Right renal pelvis (tissue), 4 donors: Measurements from ENCODE around the gene CEACAM8. TPM values are rescaled to one million over a fixed set of nuclear protein-coding genes. Genes with fewer than 3 reads are reported as not detected.
"Not testable (repeated sequence)": the region's sequence is repeated elsewhere in the genome, so short reads cannot be mapped to it uniquely, and the experiment has no call there.

Experiments
- DNase-seq, 4 donors: peaks; one replicate each; pipeline ENCODE4 v3.0.0-alpha.2; 2013; ENCODE audit warnings: low read depth in 4 of 4, low spot score in 3 of 4, missing footprints in 1 of 4
- polyA plus RNA-seq, 4 donors: library from polyadenylated mRNA; unstranded; fragments of 120-200 nt; gene quantifications; one replicate each; pipeline ENCODE4 v1.2.1, GENCODE V29; 2013; ENCODE audit not compliant: insufficient read length in 4 of 4

The CEACAM8 gene
- polyA plus RNA-seq, 4 donors = 0.08 to 0.21 (median 0.17) TPM; not detected in 1

GRCh38 chr19:42546831-42547500 lies 47.8 kb downstream of the CEACAM8 start:
- DNase-seq = no peak

- DNase-seq = no peak
These were observed 50.6 kb downstream of the CEACAM8 start for GRCh38 chr19:42544146-42544545.

- no peak for DNase-seq
These were observed 51.9 kb downstream of the CEACAM8 start for GRCh38 chr19:42542791-42543190.

- DNase-seq = no peak
These were observed 54.6 kb downstream of the CEACAM8 start for GRCh38 chr19:42540071-42540553.

GRCh38 chr19:42538841-42539709 lies 55.6 kb downstream of the CEACAM8 start:
- no peak for DNase-seq

- not testable (repeated sequence) for DNase-seq
These were observed 59.4 kb downstream of the CEACAM8 start for GRCh38 chr19:42535276-42535675.

- DNase-seq = no peak
These were observed 60.3 kb downstream of the CEACAM8 start for GRCh38 chr19:42534391-42534790.

GRCh38 chr19:42532891-42533290 lies 61.8 kb downstream of the CEACAM8 start:
- no peak for DNase-seq

GRCh38 chr19:42531313-42531712 lies 63.4 kb downstream of the CEACAM8 start:
- DNase-seq = no peak

Other genes with a start within 250 kb of the CEACAM8 start
- gene CNFN, start 204.6 kb downstream of the CEACAM8 start, polyA plus RNA-seq = 1 to 10 TPM in 2 of 4 donors, under 1 TPM in 2; 0.82 to 2.1 (median 1.1) TPM
- 10 to 100 TPM in 3 of 4 donors, 1 to 10 TPM in 1; 9.7 to 13.9 (median 10.6) TPM for gene LIPE, start 167.5 kb downstream of the CEACAM8 start, polyA plus RNA-seq
- under 1 TPM in 2 of 4 donors, not detected in 2; 0.27 to 0.64 TPM for gene CXCL17, start 152.0 kb downstream of the CEACAM8 start, polyA plus RNA-seq
- 10 to 100 TPM in 3 of 4 donors, 1 to 10 TPM in 1; 9.6 to 18.1 (median 11.2) TPM for gene CEACAM1, start 66.4 kb downstream of the CEACAM8 start, polyA plus RNA-seq
- gene PSG3, start 145.6 kb upstream of the CEACAM8 start, polyA plus RNA-seq = under 1 TPM in 3 of 4 donors, not detected in 1; 0.13 to 0.53 (median 0.19) TPM
- under 1 TPM in 2 of 4 donors, not detected in 2; 0.03 to 0.17 TPM for gene PSG8, start 170.8 kb upstream of the CEACAM8 start, polyA plus RNA-seq